Neutrophil (primary cell): Measurements from ENCODE around the gene GPR21.

Experiments used
- H3K27ac ChIP-seq: fragments of 200-600 bp; sonication (generic); 2 replicates; pipeline ENCODE4 v1.5.1; 2016; ENCODE audit warnings: mild to moderate bottlenecking, moderate library complexity
- H3K27me3 ChIP-seq: fragments of 200-600 bp; sonication (generic); 2 replicates; pipeline ENCODE4 v1.6.0; 2016; ENCODE audit warnings: mild to moderate bottlenecking
- H3K36me3 ChIP-seq: fragments of 200-600 bp; sonication (generic); 2 replicates; pipeline ENCODE4 v1.5.1; 2017
- H3K4me1 ChIP-seq, 2 experiments: fragments of 200-600 bp in 1 of 2; sonication (generic) in 1 of 2; 1 replicate in 1 of 2; 2 replicates in 1 of 2; pipeline versions ENCODE4 v1.5.1 to v1.6.1; 2013 to 2016; ENCODE audit warnings: low read depth in 1 of 2, low read length in 1 of 2, mild to moderate bottlenecking in 1 of 2, moderate library complexity in 1 of 2; ENCODE audit not compliant: control insufficient read depth in 1 of 2, insufficient read depth in 1 of 2
- H3K4me3 ChIP-seq, 2 experiments: fragments of 200-600 bp in 1 of 2; sonication (generic) in 1 of 2; 1 replicate in 1 of 2; 2 replicates in 1 of 2; pipeline ENCODE4 v1.5.1; 2013 to 2016; ENCODE audit warnings: low read depth in 1 of 2, low read length in 1 of 2, mild to moderate bottlenecking in 1 of 2, moderate library complexity in 1 of 2
- H3K9me3 ChIP-seq: fragments of 200-600 bp; sonication (generic); 2 replicates; pipeline ENCODE4 v1.5.1; 2016
- CTCF ChIP-seq: fragments of 200-600 bp; sonication (generic); IDR thresholded peaks from 2 replicates; pipeline ENCODE4 v1.5.1; 2016; ENCODE audit warnings: antibody characterized with exemption

GPR21 gene

GRCh38 chr9:122996586-122996985 lies 36.9 kb upstream of the GPR21 start:
- Histone ChIP-seq H3K27ac (no peak overlapping the region), H3K36me3 (peaks cover 24% of the 10 kb centered on the region)

GRCh38 chr9:122998448-122998847 lies 35.0 kb upstream of the GPR21 start:
- H3K4me3 ChIP-seq: no peak overlapping the region
- no peak overlapping the region for H3K27ac ChIP-seq
- H3K27me3 ChIP-seq: no peaks in the 10 kb centered on the region
- no peaks in the 10 kb centered on the region for H3K9me3 ChIP-seq
- peaks cover 29% of the 10 kb centered on the region for H3K36me3 ChIP-seq
- TF ChIP-seq CTCF: no peak
- no peaks in the 10 kb centered on the region for H3K4me1 ChIP-seq

More at GRCh38 chr9:122996586-122996985, 36.9 kb upstream of the GPR21 start:
- no peak for TF ChIP-seq CTCF
- no peaks in the 10 kb centered on the region for H3K9me3 ChIP-seq
- H3K4me1 ChIP-seq: no peaks in the 10 kb centered on the region
- H3K27me3 ChIP-seq: no peaks in the 10 kb centered on the region
- no peak overlapping the region for H3K4me3 ChIP-seq

GRCh38 chr9:123000371-123001068 lies 32.9 kb upstream of the GPR21 start:
- Histone ChIP-seq H3K36me3 (peaks cover 35% of the 10 kb centered on the region), H3K4me3 (no peak overlapping the region), H3K4me1 (no peaks in the 10 kb centered on the region), H3K27me3 (no peaks in the 10 kb centered on the region), H3K9me3 (no peaks in the 10 kb centered on the region), H3K27ac (no peak overlapping the region)
- TF ChIP-seq CTCF: no peak

GRCh38 chr9:123002754-123003153 lies 30.7 kb upstream of the GPR21 start:
- H3K36me3 ChIP-seq: peaks cover 33% of the 10 kb centered on the region
- no peaks in the 10 kb centered on the region for H3K9me3 ChIP-seq
- H3K4me3 ChIP-seq: no peak overlapping the region
- H3K27me3 ChIP-seq: no peaks in the 10 kb centered on the region
- H3K4me1 ChIP-seq: no peaks in the 10 kb centered on the region
- TF ChIP-seq CTCF: no peak
- H3K27ac ChIP-seq: no peak overlapping the region

- Histone ChIP-seq H3K9me3 (no peaks in the 10 kb centered on the region), H3K27ac (no peak overlapping the region), H3K27me3 (no peaks in the 10 kb centered on the region), H3K4me1 (no peaks in the 10 kb centered on the region), H3K4me3 (no peak overlapping the region), H3K36me3 (peaks cover 33% of the 10 kb centered on the region)
- no peak for TF ChIP-seq CTCF
Measured at GRCh38 chr9:123003466-123003865, 30.0 kb upstream of the GPR21 start.
